OCI-LY1 (cell line): Measurements from ENCODE around the gene RYR1.
"Not testable (repeated sequence)": the region's sequence is repeated elsewhere in the genome, so short reads cannot be mapped to it uniquely, and the experiment has no call there.

Experiments used
- H2AFZ ChIP-seq: fragments of 200-600 bp; sonication (generic), shearing (Covaris generic); 2 replicates; pipeline ENCODE4 v1.6.0; 2014; ENCODE audit warnings: antibody characterized with exemption, mild to moderate bottlenecking, low read length
- H3F3A ChIP-seq: fragments of 200-600 bp; sonication (generic), shearing (Covaris generic); 2 replicates; pipeline ENCODE4 v1.6.0; 2014; ENCODE audit warnings: mild to moderate bottlenecking, antibody characterized with exemption, low read length, moderate library complexity; ENCODE audit not compliant: insufficient read depth
- H3K27ac ChIP-seq: fragments of 200-600 bp; sonication (generic); 2 replicates; pipeline ENCODE4 v1.5.1; 2014; ENCODE audit warnings: low read length, mixed run types, mild to moderate bottlenecking, low read depth; ENCODE audit not compliant: poor library complexity, severe bottlenecking
- H3K27me3 ChIP-seq: fragments of 200-600 bp; sonication (generic); 2 replicates; pipeline ENCODE4 v1.6.0; 2014; ENCODE audit warnings: antibody characterized with exemption, mild to moderate bottlenecking, low read length, moderate library complexity; ENCODE audit not compliant: insufficient read depth
- H3K36me3 ChIP-seq: fragments of 200-600 bp; sonication (generic); 2 replicates; pipeline ENCODE4 v1.6.1; 2014; ENCODE audit warnings: mild to moderate bottlenecking, antibody characterized with exemption, low read length, moderate library complexity, mixed read lengths; ENCODE audit not compliant: insufficient read depth
- H3K4me1 ChIP-seq: fragments of 200-600 bp; sonication (generic); 2 replicates; pipeline ENCODE4 v1.5.1; 2014; ENCODE audit warnings: mild to moderate bottlenecking, low read length, moderate library complexity; ENCODE audit not compliant: insufficient read depth, severe bottlenecking
- H3K4me2 ChIP-seq: fragments of 200-600 bp; sonication (generic), shearing (Covaris generic); 2 replicates; pipeline ENCODE4 v1.6.1; 2014; ENCODE audit warnings: low read length
- H3K4me3 ChIP-seq: fragments of 200-600 bp; sonication (generic); 2 replicates; pipeline ENCODE4 v1.5.1; 2014; ENCODE audit warnings: low read length, low read depth, mild to moderate bottlenecking, mixed read lengths; ENCODE audit not compliant: poor library complexity, severe bottlenecking
- H3K79me2 ChIP-seq: fragments of 200-600 bp; shearing (Covaris generic); 2 replicates; pipeline ENCODE4 v1.6.1; 2016; ENCODE audit warnings: mixed run types, low read length, mixed read lengths; ENCODE audit not compliant: insufficient read depth
- H3K9ac ChIP-seq: fragments of 200-600 bp; sonication (generic), shearing (Covaris generic); 2 replicates; pipeline ENCODE4 v1.6.1; 2014; ENCODE audit warnings: mild to moderate bottlenecking, low read length, mixed read lengths
- H3K9me2 ChIP-seq: fragments of 200-600 bp; sonication (generic), shearing (Covaris generic); 2 replicates; pipeline ENCODE4 v1.6.1; 2014; ENCODE audit warnings: low read depth, mild to moderate bottlenecking, low read length, mixed read lengths
- H3K9me3 ChIP-seq: fragments of 200-600 bp; shearing (Covaris generic); 2 replicates; pipeline ENCODE4 v1.6.1; 2014; ENCODE audit warnings: low read length, mixed read lengths
- H4K20me1 ChIP-seq: fragments of 200-600 bp; sonication (generic), shearing (Covaris generic); 2 replicates; pipeline ENCODE4 v1.6.0; 2016; ENCODE audit warnings: mild to moderate bottlenecking, low read length; ENCODE audit not compliant: insufficient read depth
- CTCF ChIP-seq: fragments of 200-600 bp; sonication (generic), shearing (Covaris generic); IDR thresholded peaks from 2 replicates; pipeline ENCODE4 v1.5.1; 2017; ENCODE audit warnings: mild to moderate bottlenecking, antibody characterized with exemption, low read length, moderate library complexity, mixed read lengths
- EZH2 ChIP-seq: fragments of 200-600 bp; sonication (generic), shearing (Covaris generic); IDR thresholded peaks from 2 replicates; pipeline ENCODE4 v1.8.0; 2017; ENCODE audit warnings: borderline replicate concordance, mixed run types, mild to moderate bottlenecking, antibody characterized with exemption, low read length, moderate library complexity, mixed read lengths

Gene RYR1

GRCh38 chr19:38470788-38471480 lies 37.4 kb downstream of the RYR1 start:
- Histone ChIP-seq H3K9me3 (no peaks in the 10 kb centered on the region), H3K36me3 (no peaks in the 10 kb centered on the region), H3K79me2 (no peaks in the 10 kb centered on the region), H3K9me2 (no peaks in the 10 kb centered on the region), H4K20me1 (no peaks in the 10 kb centered on the region), H3K27ac (no peak overlapping the region), H3K4me2 (no peak overlapping the region), H3F3A (no peaks in the 10 kb centered on the region), H3K27me3 (no peaks in the 10 kb centered on the region), H3K4me1 (no peaks in the 10 kb centered on the region), H3K4me3 (no peak overlapping the region), H3K9ac (no peak overlapping the region), H2AFZ (no peak overlapping the region)
- no peak for TF ChIP-seq EZH2
- TF ChIP-seq CTCF: no peak

- H3K79me2 ChIP-seq, H3K27me3 ChIP-seq, H2AFZ ChIP-seq, H3K4me3 ChIP-seq, H3K9ac ChIP-seq, H3K9me2 ChIP-seq, H3K9me3 ChIP-seq, H3K4me2 ChIP-seq, H3K36me3 ChIP-seq, H3F3A ChIP-seq, H3K4me1 ChIP-seq, H3K27ac ChIP-seq, H4K20me1 ChIP-seq: not testable (repeated sequence)
Observed at GRCh38 chr19:38472725-38473124, 39.2 kb downstream of the RYR1 start.

DNA sequence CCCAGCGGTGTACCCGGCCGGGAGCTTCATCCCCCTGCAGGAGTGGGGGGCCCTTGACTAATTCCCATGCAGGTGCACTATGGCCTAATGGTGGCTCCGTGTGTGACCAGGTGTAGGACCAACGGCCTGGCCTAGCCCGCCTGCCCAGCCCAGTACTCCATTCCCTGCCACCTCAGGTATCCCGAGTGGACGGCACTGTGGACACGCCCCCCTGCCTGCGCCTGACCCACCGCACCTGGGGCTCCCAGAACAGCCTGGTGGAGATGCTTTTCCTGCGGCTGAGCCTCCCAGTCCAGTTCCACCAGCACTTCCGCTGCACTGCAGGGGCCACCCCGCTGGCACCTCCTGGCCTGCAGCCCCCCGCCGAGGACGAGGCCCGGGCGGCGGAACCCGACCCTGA lies 39.7 kb downstream of the RYR1 start:
- Histone ChIP-seq H3K4me3 (no peak overlapping the region), H2AFZ (no peak overlapping the region), H4K20me1 (no peaks in the 10 kb centered on the region), H3K9ac (no peak overlapping the region), H3K79me2 (no peaks in the 10 kb centered on the region), H3K9me3 (no peaks in the 10 kb centered on the region), H3K4me1 (no peaks in the 10 kb centered on the region), H3K27me3 (no peaks in the 10 kb centered on the region), H3K4me2 (no peak overlapping the region), H3K27ac (no peak overlapping the region), H3K9me2 (no peaks in the 10 kb centered on the region), H3F3A (no peaks in the 10 kb centered on the region), H3K36me3 (no peaks in the 10 kb centered on the region)
- TF ChIP-seq EZH2 (no peak), CTCF (no peak)

- TF ChIP-seq CTCF: no peak
- no peak for TF ChIP-seq EZH2
- Histone ChIP-seq H3K9me2 (no peaks in the 10 kb centered on the region), H3K27me3 (no peaks in the 10 kb centered on the region)
Observed at GRCh38 chr19:38475176-38475575, 41.7 kb downstream of the RYR1 start.

More at GRCh38 chr19:38475176-38475575, 41.7 kb downstream of the RYR1 start:
- no peaks in the 10 kb centered on the region for H3F3A ChIP-seq
- no peaks in the 10 kb centered on the region for H3K4me1 ChIP-seq
- no peaks in the 10 kb centered on the region for H3K9me3 ChIP-seq
- H3K27ac ChIP-seq: no peak overlapping the region
- no peak overlapping the region for H3K4me2 ChIP-seq
- no peaks in the 10 kb centered on the region for H3K36me3 ChIP-seq
- no peak overlapping the region for H3K4me3 ChIP-seq
- no peaks in the 10 kb centered on the region for H4K20me1 ChIP-seq
- H2AFZ ChIP-seq: no peak overlapping the region
- H3K9ac ChIP-seq: no peak overlapping the region
- no peaks in the 10 kb centered on the region for H3K79me2 ChIP-seq
